ENCODE data around the gene NBPF1.
"Not testable (repeated sequence)": the region's sequence is repeated elsewhere in the genome, so short reads cannot be mapped to it uniquely, and the experiment has no call there.

NBPF1 gene

DNA sequence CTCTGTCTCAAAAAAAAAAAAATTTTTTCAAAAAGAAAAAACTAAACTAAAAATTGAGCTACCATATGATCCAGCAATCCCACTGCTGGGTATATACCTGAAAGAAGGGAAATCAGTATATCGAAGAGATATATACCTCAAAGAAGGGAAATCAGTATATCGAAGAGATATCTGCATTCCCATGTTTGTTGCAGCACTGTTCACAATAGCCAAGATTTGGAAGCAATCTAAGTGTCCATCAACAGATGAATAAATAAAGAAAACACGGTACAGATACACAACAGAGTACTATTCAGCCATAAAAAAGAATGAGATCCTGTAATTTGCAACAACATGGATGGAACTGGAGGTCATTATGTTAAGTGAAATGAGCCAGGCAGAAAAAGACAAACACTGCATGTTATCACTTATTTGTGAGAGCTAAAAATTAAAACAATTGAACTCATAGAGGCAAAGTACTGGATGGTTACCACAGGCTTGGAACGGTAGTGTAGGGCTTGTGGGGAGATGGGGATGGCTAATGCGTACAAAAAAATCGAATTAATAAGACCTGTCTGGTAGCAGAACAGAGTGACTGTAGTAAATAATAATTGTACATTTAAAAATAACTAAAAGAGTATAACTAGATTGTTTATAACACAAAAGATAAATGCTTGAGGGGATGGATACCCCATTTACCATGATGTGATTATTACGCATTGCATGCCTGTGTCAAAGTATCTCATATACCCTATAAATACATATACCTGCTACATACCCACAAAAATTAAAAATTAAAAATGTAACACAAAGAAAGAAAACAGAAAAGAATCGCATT lies 28.0 kb upstream of the NBPF1 start:
- not testable (repeated sequence) for DNase-seq

DNA sequence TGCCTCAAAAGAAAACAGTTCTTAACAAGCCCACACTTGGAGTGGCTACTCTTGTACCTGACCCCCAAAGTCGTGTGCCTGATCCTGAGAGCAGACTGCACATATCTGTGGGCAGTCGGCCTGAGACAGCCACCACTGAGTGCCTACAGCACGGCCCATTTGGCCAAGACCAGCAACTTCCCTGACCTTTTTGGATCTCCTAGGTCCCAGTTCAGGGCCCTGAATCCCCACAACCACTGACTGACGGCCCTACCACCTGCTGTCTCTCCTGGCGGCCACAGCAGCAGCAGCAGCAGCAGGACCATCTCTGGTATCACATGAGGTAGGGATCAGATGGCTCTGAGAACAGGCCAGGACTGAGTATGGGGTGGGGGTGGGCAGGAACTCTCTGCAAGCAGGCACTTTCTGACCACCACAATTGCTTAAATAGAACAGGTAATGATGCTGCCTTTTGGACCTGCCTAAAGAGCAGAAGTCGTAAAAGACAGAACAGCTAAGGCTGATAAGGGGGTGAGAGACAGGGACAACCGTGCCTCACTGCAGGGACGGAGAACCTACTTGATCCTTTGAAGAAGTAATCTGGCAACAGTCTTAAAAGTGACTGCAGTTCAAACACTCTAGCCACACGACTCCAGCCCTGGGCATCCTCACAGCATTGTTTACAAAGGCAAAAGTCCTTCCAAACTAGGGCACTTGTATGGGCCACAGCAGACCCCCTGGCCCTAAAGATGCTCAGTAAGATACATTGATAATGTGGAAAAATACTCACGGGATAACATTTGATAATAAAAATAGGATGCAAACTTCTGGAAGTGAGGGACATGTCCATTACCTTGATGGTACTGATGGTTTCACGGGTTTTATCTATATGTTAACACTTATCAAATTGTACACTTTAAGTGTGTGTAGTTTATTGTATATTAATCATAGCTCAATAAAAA lies 26.0 kb upstream of the NBPF1 start:
- not testable (repeated sequence) for DNase-seq

DNA sequence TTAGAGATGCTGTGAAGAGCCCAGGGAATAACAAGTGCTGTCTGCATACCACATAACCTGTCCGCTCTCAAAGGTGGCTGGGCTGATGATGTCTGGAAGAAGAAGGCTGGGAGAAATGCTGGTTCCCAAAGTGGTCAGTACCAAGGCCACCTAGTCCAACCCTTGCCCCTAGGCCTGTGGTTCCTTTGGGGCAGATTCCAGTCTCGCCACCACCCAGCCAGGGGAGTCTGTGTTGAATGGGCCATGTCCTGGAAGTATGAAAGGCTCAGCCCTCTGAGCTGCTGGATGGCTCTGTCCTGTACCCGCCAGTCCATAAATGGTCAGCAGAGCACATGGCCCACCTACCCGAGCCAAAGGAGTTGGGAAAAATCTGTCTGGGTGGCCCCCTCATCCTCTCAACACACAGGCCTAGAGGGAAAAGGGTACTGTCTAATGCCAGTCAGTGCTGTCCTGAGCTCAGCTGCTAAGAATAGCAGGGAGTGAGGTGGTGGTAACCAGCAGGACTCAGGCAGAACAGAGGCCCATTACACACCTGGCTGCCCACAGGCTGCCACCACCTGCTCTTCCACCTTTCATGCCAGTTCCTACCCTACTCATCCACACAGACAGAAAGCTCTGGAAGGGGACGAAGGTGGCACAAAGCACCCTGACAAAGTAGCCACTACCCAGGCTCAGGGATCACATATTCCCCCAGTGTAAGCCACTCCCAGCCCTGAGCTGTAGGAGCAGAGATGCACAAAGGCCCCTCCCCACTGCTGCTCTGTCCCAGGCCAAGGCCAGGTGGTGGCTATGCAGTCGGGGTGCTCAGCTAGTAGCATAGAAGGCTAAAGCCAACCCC lies 24.8 kb upstream of the NBPF1 start:
- not testable (repeated sequence) for DNase-seq

DNA sequence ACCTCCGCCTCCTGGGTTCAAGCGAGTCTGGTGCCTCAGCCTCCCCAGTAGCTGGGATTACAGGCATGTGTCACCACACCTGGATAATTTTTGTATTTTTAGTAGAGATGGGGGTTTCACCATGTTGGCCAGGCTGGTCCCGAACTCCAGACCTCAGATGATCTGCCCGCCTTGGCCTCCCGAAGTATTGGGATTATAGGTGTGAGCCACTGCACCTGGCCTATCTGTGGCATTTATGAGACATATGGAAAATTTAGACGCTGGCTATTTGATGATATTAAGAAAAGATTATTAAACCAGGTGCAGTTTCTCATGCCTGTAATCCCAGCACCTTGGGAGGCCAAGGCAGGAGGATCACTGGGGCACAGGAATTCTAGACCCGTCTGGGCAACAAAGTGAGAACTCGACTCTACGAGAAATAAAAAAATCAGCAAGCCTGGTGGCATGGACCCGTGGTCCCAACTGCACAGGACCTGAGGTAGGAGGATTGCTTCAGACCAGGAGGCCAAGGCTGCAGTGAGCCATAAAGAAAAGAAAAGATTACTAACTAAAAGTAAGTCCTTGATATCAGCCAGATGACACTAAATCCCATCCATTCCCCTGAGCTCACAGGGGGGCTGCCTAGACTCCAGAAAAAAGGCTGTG lies 23.3 kb upstream of the NBPF1 start:
- DNase-seq, result not testable (repeated sequence)

DNA sequence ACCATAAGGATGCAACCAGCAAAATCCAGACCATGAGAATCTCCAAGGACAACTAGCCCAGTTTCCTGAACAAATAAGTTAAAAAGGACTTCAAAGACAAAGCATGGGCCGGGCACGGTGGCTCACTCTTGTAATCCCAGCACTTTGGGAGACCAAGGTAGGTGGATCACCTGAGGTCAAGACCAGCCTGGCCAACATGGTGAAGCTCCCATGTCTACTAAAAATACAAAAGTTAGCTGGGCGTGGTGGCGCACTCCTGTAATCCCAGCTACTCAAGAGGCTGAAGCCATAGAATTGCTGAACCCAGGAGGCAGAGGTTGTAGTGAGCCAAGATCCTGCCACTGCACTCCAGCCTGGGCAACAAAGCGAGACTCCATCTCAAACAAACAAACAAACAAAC lies 22.6 kb upstream of the NBPF1 start:
- DNase-seq, result not testable (repeated sequence)

DNA sequence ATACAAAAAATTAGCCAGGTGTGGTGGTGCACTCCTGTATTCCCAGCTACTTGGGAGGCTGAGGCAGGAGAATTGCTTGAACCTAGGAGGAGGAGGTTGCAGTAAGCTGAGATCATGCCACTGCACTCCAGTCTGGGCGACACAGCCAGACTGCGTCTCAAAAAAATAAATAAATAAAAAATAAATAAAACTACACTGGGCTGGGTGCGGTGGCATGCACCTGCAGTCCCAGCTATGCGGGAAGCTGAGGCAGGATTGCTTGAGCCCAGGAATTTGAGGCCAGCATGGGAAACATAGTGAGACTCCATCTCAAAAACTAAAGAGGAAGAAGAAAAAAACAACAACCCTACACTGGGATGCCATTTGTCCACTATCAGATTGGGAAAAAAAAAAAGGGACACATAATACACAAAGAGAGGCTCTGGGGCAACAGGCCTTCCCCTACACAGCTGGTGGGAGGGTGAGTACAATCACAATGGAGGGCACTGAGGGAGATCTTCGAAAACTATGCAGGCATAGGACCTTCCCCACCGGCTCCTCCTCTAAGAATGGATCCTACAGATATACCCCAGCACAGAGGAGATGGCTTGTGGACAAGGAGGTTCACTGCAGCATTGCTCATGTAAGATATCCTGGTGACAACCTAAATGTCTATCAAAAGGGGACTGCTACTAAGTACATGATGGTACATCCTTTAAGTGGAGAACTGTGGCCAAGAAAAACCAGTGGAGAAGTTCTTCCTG lies 20.3 kb upstream of the NBPF1 start:
- not testable (repeated sequence) for DNase-seq

DNA sequence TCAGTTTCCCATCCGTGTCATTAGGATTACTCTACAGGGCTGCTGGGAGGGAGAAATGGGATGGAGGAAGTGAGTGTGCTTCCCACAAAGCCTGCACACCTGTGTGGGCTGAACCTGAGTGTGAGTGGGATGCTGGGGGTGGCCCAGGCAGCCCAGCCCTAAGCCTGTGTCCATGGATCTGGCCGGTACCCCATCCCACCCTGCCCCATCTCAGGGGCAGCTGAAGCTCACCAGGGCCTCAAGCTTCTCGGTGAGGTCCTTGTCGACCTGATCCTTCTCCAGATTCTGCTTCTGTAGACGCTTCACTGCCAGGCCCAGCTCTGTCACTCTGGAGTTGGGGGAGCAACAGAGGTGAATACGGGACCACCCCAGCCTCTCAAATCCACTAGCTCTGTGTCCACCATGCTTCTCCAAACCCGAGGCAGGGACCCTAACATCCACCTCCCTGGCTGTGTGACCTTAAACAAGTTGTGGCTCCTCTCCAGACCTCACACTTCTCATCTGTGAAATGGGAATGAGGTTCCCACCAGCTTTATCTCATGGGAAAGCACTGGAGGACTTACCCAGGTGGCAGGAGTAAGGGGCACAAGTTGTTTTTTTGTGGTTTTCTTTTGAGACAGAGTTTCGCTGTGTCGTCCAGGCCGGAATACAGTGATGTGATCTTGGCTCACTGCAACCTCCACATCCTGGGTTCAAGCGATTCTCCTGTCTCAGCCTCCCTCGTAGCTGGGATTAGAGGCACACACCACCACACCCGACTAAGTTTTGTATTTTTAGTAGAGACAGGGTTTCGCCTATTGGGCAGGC lies 18.9 kb upstream of the NBPF1 start:
- not testable (repeated sequence) for DNase-seq

DNA sequence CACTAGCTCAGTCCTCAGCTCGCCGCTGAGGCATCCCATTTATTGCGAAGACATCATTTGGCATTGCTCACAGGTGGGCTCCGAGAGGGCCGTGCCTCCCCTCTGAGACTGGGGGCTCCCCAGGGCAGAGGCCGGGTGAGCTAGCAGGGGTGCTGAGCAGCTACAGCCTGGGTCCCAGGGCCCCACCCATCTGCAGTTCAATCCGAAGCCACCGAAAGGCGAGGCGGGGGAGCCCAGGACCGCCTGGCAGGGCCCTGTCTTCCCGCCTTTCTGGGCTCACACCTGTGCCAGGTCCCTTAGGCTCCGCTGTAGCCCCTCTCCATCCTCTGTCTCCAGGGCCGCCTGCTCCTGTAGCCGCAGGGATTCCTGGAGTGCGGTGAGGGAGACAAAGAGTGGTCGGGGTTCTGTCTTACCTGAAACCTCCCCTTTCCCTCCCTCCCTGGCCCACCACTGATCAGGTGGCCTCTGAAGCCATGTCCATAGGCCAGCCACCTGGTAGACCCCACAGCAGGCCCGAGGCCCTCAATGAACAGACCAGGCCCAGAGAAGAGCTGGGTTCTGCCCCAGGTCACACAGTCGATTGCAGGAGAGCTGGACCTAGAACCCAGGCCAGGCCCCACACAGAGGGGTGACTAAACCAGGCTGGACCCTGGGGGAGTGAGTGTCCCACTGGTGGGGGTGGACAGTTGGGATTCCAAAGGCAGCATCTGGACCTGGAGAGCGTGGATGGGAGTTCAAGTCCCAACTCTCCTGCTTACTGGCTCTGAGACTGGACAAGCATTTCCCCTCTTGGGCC lies 18.1 kb upstream of the NBPF1 start:
- no peak for DNase-seq

DNA sequence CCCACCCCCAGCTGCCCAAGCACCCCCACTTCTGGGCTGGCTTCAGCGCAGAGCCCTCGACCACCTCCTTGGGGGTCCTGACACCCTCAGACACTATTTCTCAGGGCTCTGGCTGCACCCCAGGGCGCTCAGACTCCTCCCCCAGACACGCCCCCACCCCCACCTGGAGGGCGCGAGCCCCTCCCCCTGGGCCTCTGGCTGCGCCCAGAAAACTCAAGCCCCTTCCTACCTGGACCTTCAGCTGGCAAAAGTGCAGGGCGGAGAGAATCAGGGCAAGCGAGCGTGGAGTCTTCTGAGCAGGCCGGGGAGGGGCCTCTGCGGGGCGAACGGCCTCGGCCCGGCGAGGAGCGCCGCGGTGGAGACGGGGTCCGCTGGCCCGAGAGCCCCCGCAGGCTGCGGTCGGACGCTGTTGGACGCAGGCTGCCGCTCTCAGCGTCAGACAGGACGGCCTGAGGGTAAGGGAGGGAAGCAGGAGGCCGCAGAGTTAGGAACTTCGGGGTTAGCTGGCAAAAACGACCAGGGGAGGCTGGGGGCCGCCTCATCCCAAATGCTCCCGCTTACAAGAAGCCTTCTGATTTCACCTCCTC lies 17.4 kb upstream of the NBPF1 start:
- DNase-seq, result no peak

DNA sequence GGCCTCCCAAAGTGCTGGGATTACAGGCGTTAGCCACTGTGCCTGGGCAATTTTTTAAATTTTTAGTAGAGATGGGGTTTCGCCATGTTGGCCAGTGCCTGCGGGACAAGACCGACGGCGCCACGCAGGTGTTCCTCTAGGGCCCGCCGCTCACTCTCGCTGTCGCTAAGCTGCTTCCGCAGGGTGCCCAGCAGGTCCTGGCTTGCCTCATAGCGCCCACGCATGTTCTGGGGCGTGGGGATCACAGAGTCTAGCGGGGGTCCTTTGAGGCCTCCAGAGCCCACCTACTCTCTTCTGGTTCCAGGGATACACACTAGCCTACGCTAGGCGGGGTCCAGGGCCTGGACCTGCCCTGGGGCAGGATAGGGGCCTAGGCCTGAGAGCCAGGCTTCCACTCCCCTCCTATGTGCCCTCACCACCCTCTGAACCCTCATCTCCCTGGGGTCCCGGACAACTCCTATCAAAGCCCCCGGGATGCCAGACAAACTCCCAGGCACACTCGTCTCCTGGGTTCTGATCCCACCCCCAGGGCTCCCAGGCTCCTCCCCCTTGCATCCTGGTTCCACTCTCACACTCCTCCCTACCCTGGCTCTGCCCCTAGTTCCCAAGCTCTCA lies 16.7 kb upstream of the NBPF1 start:
- DNase-seq, result not testable (repeated sequence)

DNA sequence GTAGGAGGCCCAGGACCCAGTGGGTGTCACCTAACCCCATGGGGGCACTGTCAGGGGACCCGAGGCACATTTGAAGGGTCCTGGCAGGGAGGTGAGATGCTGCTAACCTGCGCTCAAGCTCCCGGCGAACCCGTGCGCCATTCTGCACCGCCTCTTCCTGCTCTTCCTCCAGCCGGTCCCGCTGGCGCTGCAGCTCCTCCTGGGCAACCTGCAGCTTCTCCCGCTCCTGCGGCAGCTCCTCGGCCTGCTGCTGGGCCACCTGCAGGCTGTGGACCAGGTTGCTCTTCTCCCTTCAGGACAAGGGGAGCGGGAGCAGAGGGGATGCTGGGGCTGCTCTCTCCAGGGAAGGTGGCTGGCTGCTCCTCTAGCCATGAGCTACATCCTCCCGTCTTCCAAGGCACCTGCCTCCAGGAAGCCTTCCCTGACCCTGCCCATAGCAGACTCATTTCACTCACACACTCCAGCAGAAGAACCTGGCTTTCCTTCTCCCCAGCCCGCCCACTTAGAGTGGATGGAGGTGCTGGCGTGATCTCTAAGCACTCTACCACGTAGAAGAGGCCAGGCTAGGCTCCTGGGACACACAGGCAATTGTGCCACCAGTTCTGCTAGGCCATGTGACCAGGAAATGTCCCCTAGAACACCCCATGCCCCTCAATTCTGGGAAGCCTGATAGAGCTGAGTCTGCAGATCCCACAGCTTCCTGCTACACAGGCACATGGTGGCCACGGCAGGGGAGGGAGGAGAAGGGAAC lies 15.2 kb upstream of the NBPF1 start:
- DNase-seq, result no peak

DNA sequence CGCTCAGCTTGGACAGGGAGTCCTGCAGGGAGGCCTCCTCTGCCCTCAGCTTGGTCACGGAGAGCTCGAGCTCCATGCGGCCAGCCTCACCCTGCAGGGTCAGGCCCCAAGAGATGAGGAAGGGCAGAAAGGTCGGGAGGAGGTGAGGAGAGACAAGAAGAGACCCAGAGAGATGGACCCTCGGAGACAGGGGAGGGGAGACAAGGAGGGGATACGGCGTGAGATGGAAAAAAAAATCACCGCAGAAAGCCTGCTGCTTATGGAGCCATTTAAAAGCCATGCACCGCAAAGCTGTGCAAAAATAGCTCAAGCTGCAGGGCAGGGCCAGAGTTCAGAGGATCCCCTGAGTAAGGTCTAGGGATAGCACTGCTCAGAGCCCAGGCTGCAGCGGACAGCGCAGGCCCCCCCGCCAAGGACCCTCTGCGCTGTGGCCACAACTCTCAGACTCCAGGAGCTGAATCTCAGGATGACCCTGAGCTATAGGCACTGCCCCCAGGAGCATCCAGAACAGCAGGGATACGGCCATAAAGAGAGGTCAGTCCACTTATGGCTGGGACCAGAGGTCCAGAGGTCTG lies 13.1 kb upstream of the NBPF1 start:
- DNase-seq, result not testable (repeated sequence)

DNA sequence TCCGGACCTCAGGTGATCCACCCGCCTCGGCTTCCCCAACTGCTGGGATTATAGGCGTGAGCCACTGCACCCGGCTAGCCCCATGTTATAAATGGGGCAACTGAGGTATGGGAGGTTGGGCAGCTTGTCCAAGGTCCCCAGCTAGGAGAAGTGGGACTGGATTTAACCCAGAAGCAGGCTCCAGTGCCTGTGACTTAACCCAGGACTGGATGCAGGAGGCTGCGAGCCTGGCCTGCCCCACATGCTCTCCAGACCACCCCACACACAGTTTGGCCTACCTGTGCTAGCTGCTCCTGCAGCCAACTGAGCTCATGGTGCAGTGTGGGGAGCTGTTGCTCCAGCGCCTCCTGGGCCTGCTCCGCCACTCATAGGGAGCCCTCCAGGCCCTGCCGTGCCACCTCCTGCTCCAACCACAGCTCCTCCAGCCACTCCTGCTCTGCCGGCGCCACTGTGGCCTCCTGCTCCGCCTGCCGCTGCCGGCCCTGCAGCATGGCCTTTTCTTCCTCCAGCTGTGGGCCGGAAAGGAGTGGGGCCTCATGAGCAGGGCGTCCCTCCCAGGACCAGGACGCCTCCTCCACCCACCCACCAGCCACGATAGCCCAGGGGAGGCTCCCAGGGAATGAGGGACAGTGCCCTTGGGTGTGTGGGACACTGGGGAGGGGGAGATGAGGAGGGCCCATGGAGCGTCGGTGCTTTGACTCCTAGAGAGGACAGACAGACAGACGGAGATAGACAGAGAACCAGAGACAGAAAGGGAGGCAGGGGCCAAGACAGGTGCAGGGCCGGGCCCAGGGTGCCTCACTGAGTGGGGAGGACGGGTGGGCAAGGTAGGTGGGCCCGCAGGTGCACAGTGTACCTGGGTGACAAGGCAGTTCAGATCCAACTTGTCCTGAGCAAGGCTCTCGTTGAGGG lies 12.4 kb upstream of the NBPF1 start:
- DNase-seq, result no peak

DNA sequence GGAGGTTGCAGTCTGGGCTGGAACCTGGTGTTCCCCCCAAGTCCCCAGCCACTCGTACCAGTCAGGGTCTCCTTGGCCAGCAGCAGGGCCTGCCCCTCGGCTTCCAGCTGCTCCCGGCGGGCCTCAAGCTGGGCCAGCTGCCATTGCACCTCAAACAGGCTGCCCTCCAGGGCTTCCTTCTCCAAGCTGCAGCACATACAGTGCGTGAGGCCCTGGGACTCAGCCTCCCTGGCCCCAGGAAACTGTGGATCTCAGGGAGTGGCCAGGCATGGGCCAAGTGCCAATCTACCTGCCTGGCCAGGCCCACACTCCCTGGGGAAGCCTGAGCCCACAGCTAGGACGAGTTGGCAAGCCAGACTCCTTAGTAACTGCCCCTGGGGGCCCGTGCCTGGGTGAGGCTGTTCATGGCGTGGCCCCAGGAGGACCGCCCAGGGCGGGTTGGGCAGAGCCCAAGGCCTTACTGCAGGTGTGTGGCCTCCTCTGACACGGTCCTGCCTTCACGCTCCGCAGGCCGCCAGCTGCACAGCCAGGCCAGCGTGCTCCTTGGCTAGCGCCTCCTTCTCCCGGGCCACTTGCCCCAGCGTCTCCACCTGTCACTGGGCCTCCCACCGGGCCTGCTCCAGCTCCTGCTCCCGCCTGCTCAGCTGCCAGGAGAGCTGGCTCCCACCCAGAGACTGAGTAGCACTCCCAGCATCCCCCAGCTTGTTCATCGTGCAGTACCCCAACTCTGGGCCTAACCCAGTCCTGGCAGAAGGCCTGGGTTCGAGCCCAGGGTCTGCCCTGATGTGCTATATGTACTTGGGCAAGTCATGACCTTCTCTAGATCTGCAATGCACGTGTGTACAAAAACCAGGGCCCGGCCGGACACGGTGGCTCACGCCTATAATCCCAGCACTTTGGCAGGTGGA lies 10.7 kb upstream of the NBPF1 start:
- DNase-seq, result not testable (repeated sequence)

DNA sequence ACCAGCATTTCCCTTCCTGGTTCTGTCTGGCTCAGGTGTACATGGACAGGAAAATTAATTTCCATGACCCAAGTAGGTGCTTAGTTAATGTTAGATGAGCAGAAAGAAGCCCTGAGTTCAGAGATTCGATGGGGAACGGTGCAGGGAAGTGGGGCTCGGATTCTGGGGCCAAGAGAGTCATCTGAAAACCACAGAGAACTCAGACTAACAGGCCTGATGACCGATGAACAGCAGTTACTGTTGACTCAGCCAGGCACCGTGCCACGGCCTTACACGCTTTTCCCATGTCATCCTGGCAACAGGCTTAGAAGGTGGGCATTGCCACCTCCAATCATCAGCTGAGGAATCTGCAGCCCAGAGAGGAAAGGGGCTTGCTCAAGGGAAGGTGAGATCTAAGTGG lies 10.0 kb upstream of the NBPF1 start:
- DNase-seq, result not testable (repeated sequence)

All from NCI-H82 (cell line).